ENCODE data around the gene SFRP4.

The SFRP4 gene

DNA sequence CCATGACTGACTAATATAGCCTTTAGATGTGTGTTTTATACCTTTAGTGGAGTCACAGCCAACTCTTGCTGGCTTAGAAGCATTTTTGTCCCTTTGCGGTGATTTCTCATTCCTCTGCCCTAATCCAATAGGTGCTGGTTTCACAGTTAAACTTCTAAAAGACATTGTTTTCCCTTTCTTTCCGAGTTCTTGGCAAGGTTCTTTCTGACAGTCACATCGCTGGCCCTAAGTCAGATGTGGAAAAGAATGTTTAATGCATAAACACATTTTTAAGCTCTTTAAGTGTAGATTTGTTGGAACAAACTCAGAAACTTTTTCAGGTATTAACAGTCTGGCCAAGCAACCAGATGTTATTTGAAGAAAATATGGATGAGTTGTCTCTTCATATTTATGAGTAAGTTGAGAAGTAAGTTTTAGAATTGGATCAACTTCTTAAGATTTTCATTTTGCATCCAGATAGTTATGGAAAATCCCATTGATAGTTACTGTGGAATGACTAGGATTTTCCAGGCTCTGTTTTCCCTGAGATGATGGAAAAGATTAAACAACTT is 7.9 kb upstream of the SFRP4 start:
- DNase-seq (ENCODE audit: low spot score) = no peak

DNA sequence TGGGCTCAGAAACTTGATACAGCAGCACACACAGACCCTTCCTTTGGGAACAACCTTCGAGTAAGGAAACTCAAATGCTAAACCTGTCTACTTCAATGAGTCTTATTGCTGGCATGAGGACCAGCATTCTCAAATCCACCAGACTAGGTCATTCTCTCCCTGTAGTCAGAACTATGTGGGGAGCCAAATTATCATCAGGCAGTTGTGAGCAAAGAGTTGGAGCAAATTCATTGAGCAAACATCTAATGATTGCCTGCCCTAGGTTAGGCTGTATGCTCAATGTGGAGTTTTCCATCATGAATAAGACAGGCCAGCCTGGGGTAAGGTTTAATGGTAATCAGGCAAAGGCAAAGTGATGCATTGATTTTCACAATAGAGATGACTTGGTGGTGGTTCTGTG is 7.4 kb upstream of the SFRP4 start:
- DNase-seq (ENCODE audit: low spot score) = no peak

DNA sequence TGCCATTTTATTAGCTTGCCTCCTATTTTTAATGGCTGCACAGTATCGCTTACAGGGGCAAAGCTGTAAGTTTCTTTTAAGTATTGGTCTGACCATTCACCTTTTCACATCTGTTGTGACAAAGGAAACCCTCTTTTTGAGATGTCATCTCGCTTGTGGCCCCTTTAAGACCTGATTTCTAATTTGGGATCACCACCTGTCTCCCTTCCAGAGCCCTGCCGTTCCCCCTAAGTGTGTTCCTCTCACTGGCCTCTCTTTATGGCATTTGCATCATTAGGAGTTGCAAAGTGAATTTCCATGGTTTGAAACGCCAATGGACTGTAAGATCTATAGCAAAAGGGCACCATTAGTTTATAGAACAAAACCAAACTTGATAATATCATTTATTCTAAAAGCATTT is 5.3 kb upstream of the SFRP4 start:
- no peak for DNase-seq (ENCODE audit: low spot score)

- DNase-seq (ENCODE audit: low spot score) = no peak
Measured at GRCh38 chr7:37920849-37921805, 4.5 kb upstream of the SFRP4 start.

DNA sequence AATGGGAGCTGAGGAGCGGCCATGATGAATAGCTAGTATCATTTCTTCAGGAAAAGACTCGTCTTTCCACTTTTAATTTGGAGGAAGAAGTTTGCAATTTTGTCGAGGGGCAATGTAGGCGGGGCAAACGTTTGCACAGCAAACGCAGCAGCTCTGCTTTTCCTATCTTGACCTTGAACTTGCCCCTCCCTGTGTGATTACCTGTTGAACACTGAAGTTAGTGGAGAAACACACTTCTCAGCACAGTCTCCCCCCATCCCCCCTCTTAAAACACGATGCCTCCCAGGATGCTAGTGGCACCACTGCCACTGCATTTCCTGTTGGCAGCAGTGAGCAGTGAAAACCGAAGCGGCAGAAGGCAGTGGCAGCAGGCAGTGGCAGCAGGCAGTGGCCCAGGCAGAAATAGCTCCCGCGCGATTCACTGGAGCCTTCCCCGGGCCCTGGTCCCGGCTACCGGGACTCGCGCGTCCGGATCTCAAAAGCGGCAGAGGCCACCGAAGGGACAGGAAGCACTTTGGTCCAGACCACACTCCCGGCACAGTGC is 3.8 kb upstream of the SFRP4 start, which contains the start of gene EPDR1:
TSS of gene EPDR1 (plus strand) at position 336 of the 544 bp plus-strand sequence. CDS start 300 bp downstream, outside the sequence.
- DNase-seq (ENCODE audit: low spot score) = peak; percentile 45

- DNase-seq (ENCODE audit: low spot score) = no peak
Measured at GRCh38 chr7:37918526-37918925, 1.9 kb upstream of the SFRP4 start.

DNA sequence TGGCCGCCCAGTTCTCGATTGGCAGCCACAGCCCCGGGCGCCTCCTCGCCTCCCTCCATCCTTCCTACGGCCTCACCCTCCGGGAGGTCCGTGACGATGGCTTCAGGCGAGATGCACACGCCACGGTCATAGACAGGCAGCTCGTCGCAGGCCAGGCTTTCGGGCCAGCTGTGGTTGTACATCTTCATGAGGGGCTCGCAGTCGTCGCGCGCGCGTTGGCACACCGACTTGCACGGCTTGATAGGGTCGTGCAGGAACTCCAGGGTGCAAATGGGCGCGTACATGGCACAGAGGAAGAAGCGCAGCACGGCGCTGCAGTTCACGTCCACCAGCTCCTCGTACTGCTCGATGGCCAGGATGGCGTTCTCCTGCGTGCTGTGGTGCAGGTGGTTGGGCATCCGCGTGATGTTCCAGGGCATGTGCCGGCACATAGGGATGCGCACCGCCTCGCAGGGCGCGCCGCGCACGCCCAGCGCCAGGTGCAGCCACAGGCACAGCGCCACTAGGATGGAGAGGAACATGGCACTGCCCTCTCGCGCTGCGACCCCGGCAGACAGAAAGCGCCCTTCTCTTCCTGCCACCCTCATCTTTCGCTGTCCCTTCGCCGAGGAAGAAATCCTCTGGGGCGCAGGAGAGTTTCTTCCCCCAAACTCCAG is 472 bp downstream of the SFRP4 start:
- DNase-seq (ENCODE audit: low spot score) = no peak

- DNase-seq (ENCODE audit: low spot score) = no peak
Measured at GRCh38 chr7:37915438-37915837, 1.2 kb downstream of the SFRP4 start.

- DNase-seq (ENCODE audit: low spot score) = no peak
Measured at GRCh38 chr7:37912756-37913155, 3.9 kb downstream of the SFRP4 start.

DNA sequence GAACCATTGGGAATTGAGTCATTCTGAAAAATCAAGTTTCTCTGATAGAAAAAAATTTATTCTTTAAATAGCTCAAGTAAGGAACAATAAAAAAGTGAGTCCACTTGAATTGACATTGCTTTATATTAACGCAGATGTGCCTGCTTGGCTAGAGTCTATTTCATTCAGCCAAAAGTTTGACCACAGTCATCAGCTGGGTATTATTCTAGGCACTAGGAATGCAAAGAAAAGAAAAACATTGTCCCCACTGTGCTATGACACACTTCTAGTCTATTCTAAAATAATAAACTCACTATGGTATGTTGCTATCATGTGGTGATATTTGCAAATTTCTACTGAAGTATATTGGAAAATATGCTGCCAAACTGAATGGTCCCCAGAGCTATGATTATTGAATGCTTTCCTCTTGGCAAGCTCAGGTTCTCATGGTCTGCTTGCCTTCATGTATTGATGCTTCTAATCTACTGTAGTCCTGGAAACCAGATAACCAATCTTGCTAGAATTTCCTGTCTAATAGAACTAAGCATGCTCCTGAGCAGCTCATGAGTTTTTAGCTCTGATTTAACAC is 8.3 kb downstream of the SFRP4 start:
- no peak for DNase-seq (ENCODE audit: low spot score)

DNA sequence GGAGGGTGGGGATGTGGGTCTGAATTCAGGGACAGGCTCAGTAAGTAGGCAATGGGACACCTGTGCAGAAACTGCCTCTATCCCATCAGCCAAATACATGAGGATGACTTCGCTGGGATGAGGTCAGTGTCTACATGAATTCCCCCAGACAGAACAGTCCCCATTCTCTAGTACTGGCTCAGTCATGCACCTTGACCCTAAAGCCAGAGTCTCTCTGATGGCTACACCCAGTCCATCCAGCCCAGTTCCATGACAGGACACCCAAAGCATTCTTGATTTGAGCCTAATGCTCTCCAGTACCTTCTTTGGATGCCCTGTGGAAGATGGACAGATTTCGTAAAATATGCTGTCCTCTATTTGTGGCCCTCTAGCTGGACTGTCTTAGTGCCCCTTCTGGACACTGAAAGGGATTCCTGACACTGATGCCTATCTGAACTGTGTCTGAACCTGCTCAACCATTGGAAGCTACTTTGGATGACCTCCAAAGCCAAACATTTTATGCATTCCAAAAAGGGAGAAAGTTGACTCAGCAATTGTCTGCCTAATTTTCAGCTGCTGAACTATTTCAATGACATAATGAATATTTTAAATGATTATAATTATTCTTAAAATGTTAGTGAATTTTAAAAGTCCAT is 14.6 kb downstream of the SFRP4 start:
- no peak for DNase-seq (ENCODE audit: low spot score)

DNA sequence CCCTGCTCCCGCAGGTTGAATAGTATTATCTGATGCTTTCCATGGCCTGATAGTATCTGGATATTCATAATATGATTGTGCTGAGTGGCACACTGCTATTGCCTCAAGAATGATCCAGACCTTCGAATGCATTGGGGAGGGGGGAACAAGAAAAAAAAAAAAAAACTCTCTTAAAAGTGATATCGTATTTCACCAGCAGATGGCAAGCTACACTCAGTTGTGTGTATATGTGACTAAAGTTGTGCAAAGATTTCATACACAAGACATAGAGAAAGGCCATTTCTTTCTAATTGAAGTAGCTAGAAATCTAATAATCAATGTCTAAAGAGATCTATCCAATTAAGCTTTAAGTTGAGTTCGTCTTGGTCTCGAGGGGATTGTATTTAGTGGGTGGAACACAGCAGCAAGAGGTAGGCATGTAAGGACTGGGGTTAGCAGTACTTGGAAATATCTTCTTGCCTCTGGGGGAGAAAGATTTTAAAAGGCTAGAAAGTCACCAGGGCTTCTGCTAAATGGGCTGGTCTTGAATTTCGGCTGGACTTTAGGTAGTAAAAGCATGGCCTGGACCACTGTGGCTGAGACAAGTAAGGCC is 15.3 kb downstream of the SFRP4 start:
- DNase-seq (ENCODE audit: low spot score) = no peak

DNA sequence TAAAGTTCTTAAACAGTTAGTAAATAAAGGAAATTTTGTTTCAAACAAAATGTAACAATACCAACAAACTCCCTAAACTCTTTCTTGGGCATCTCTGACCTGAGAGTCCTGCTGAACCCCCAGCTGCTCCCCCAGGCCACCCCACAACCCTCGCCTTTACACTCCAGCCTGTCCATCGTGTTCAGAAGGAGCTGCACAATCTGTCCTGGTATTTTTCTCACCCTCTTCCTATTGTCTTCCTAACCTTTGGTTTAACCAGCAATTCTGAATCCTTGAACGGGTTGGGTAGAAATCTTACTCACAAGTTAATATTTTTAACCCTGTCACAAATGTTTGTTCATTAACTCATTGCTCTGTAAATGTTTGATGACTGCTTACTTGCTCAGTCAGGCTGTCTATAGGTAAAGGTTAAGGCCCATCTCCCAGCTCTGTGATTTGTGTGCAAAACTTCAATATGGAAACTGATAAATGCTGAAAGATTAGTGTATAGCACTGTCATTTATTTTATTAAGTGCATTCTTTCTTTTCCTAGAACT is 16.8 kb downstream of the SFRP4 start:
- no peak for DNase-seq (ENCODE audit: low spot score)

- DNase-seq (ENCODE audit: low spot score) = no peak
Measured at GRCh38 chr7:37894671-37895070, 21.9 kb downstream of the SFRP4 start.

DNA sequence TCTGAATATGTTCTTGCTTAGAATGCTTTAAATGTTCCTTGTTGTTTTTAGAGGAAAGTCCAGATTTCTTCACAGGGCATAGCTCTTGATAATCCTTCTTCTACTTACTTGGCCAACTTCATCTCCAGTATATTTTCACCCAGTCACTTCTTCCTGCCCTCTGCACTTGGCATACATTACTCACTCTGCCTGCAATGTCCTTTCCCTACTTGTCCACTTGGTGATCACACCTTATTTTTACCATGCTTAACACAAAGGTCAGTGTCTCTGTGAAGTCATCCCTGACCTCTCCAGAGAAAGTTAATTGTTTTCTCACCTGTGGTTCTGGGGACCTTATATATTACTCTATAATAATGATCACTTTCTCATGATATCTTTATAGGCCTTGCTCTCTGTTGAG is 23.3 kb downstream of the SFRP4 start:
- no peak for DNase-seq (ENCODE audit: low spot score)

GRCh38 chr7:37882086-37882485 is 34.5 kb downstream of the SFRP4 start:
- DNase-seq (ENCODE audit: low spot score) = no peak

Measured in putamen (tissue), 1 donor.